Raji (cell line): Measurements from ENCODE around the gene SMAP1.

Experiments used
- POLR2A ChIP-seq: IDR thresholded peaks from 2 replicates; pipeline ENCODE4 v1.6.1; 2011; ENCODE audit warnings: low read depth, low read length, control low read depth; ENCODE audit not compliant: insufficient read depth

The SMAP1 gene

GRCh38 chr6:70763754-70764510, 96.2 kb downstream of the SMAP1 start:
- TF ChIP-seq POLR2A = no peak

- TF ChIP-seq POLR2A = no peak
These were observed 97.0 kb downstream of the SMAP1 start for GRCh38 chr6:70764706-70765105.

DNA sequence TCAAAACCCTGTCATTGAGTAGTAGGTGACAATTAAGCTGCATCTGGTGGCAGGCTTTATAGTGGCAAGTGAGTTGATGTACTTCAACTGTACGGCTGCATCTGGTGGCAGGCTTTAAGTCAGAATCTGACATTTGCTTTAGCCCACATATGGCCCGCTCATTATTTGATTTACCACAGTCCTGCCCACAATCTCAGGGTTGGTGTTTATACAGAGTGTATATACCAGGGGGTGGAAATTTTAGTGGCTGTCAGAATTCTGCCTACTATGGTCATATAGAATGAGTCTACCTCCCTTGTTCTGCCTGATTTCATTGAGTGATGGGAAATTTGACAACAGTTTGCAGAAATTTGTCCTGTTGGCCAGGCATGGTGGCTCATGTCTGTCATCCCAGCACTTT, 112.3 kb downstream of the SMAP1 start:
- no peak for TF ChIP-seq POLR2A

DNA sequence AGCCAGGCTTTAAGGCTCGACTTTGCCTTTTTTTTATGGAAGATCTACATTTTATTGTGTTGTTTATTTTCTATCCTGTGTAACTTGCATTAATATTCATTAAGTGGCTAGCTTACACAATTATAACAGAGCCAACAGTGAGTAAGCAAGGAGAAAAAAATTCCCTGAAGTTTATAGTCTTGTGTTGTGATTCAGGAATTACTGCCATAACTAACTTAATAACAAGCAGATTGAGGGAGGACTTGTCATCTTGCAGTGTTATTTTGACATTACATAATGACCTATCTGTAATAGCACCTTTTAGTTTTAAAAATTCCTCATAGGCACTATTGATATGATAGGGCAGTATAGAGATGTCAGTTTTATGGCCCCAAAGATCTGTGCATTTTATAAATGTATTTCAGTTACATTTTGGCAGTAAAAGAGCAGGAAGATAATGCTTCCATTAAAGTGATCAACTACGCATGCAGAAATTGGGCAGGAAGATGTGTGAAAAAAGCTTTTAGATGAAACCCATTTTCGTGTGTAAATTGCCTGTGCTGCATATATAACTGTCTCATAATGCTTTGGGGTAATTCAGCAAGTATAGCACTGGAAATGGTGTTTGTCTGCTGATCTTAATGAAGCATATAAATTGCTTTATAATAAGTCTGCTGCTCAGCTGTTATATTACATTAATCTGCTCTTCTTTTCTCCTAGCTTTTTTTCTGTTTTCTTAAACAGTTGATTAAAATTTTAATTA, 123.0 kb downstream of the SMAP1 start:
- no peak for TF ChIP-seq POLR2A

- no peak for TF ChIP-seq POLR2A
These were observed 129.9 kb downstream of the SMAP1 start for GRCh38 chr6:70797625-70798024.

GRCh38 chr6:70806086-70806485, 138.4 kb downstream of the SMAP1 start:
- TF ChIP-seq POLR2A = no peak

DNA sequence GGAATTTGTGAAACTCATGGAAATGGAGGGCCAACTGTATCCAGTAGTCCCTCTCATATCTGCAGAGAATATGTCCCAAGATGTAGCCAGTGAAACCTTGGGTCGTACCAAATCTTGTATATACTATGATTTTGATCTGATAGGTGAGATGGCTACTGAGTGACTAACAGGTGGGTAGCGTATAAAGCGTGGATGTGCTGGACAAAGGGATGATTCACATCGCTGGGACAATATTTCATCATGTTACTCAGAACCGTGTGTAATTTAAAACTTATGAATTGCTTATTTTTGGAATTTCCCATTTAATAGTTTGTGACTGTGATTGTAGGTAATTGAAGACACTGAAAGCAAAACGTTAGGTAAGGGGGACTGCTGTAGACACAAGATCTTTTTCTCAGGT, 144.1 kb downstream of the SMAP1 start:
- no peak for TF ChIP-seq POLR2A

DNA sequence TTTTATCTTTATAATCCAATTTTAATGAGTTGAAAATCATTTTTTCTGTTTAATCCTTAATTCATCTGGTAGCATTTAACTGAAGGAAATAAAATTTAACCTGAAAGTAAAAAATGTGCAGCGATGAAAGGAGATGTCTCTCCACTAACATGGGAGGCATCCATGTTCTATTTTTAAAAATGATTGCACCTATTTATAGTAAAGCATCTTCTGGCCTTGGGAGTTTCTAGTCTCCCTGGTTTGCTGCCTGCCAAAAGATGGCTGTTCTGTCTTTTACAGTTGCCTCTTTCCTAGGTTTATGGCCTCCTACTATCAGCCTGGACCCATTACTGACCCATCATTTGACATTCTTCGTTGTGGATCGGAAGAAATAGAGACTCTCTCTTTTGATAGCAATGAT, 146.2 kb downstream of the SMAP1 start:
- TF ChIP-seq POLR2A = no peak

GRCh38 chr6:70819646-70820045, 152.0 kb downstream of the SMAP1 start:
- TF ChIP-seq POLR2A = no peak

- no peak for TF ChIP-seq POLR2A
These were observed 153.1 kb downstream of the SMAP1 start for GRCh38 chr6:70820778-70821177.

- TF ChIP-seq POLR2A = no peak
These were observed 154.1 kb downstream of the SMAP1 start for GRCh38 chr6:70821751-70822150.

GRCh38 chr6:70823651-70824050, 156.0 kb downstream of the SMAP1 start:
- TF ChIP-seq POLR2A = no peak

- TF ChIP-seq POLR2A = no peak
These were observed 163.7 kb downstream of the SMAP1 start for GRCh38 chr6:70831427-70831826.

- no peak for TF ChIP-seq POLR2A
These were observed 166.8 kb downstream of the SMAP1 start for GRCh38 chr6:70834520-70834919.

DNA sequence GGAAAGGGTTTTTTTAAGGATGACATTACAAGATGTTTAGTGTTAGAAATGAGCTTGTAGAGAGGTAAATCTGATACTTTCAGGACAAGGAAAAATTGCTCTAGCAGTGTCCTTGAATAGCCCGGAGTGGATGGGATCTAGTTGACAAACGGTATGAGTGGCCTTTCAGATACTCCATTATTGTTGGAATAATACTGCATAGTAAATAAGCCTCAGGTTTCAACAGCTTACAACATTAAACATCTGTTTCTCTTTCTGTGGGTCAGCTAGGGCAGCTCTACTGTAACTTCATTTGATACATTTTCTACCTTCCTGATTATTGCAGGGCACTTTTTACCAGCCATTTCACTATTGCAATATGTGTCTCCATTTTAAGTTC, 171.2 kb downstream of the SMAP1 start:
- no peak for TF ChIP-seq POLR2A
